ENCODE measurements around the gene TPST2.
A peak's percentile ranks its signal among the peaks of the same experiment; 100 is the strongest.

TPST2 gene

GRCh38 chr22:26527574-26528465 is 62.1 kb downstream of the TPST2 start:
- DNase-seq = no peak

DNA sequence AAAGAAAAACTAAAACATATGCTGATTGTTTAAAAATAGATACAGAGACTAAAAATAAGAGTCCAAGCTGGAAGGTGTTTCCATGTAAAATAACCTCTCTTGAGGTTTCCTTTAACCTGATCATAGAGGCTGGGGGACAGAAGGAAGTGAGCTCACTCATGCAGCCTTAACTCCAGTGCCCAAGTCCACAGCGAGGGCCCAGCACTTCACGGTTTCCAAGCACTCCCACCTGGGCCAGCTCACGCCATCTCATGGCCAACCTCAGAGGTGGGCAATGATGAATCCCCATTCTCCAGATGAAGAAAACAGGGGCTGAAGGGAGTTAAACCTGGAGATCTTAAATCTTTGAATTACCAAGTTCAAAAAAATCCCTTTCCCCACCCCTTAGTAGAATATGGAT is 62.8 kb downstream of the TPST2 start:
- DNase-seq = no peak

GRCh38 chr22:26525946-26526564 is 63.9 kb downstream of the TPST2 start:
- no peak for DNase-seq

DNA sequence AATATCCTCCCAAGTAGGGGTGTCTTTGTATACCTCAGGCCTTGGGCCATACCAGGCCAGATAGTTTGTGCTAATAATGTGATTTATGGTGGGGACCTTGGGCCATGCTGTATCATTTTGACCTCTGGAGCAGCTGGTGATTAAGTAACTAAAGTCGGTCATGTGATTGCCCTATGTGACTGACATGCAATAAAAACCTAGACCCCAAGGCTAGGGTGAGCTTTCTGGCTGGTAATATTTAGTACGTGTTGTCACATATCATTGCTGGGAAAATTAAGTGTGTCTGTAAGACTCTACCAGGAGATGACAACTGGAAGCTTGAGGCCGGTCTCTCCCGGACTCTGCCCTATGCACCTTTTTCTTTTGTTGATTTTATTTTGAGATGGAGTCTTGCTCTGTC is 65.1 kb downstream of the TPST2 start:
- no peak for DNase-seq

GRCh38 chr22:26522592-26522991 is 67.3 kb downstream of the TPST2 start:
- DNase-seq = no peak

- no peak for DNase-seq
Observed at GRCh38 chr22:26522012-26522411, 67.9 kb downstream of the TPST2 start.

DNA sequence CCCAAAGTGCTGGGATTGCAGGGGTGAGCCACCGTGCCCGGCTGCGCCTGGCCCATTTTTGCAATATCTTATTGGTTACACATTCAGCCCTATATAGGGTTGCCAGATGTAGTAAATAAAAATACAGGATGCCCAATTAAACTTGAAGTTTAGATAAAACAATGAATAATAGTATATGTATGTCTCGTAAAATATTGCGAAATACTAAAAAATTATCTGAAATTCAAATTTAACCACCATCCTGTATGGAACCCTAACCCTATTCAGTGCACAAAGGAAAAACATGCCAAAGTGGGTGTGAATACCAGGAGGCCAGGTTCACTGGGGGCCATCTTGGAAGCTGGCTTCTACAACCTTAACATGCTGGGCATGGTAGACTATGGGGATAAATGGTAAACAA is 72.5 kb downstream of the TPST2 start:
- DNase-seq = no peak

GRCh38 chr22:26516503-26516902 is 73.4 kb downstream of the TPST2 start:
- no peak for DNase-seq

GRCh38 chr22:26515931-26516330 is 74.0 kb downstream of the TPST2 start:
- no peak for DNase-seq

- no peak for DNase-seq
Observed at GRCh38 chr22:26514419-26515161, 75.3 kb downstream of the TPST2 start.

GRCh38 chr22:26513838-26514237 is 76.1 kb downstream of the TPST2 start:
- DNase-seq = no peak

DNA sequence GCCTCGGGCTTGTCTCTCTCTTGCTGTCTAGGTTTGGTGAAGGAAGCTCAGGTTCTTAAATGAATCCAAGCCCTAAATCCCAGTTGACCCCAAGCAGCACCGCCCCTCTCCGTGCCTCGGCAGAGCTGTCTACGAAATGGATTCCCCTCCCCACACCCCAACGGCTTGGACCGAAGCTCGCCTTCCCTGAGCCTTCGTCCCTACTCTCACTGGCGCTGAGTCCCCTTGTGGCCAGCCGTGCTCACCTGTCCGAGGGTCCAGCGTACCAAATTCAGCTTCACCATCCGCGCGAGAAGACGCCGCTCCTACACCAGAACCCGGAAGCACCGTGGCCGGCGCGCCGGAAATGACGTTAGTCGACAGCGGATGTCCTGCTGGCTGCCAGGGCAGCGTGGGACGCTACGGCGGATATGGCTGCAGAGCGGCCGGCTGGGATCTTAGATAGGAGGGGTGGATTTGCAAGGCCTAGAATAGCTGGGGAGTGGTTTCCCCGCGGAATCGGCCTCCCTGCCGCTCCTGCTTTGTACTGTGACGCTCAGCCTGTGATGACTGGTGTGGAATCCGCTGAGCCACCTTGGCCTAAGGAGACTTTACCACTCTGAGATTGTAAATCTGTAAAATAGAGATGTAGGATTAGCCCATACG is 77.7 kb downstream of the TPST2 start, which contains the start of gene TFIP11:
Gene TFIP11, minus strand, starts transcription at position 325 of the 645 bp plus-strand sequence. CDS start 2,201 bp downstream, outside the sequence.
- peak; percentile 70 to 87 for DNase-seq

DNA sequence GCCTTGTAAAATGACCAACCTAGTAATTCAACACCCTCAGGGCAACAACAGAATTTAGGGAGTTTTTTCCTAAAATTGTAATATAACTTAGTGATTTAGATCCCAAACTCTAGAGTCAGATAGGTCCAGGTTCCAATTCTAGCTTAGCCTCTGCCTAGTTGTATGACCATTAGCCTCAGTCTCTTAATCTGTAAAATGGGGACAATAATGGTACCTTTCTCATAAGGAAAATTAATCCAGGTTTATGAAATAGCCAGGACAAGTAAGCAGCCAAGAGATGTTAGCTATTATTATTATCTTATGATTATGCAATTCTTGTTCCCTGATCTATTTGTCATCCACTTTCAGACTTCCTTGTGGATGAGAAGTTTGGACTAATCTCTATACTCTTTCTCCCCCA is 81.8 kb downstream of the TPST2 start:
- no peak for DNase-seq

DNA sequence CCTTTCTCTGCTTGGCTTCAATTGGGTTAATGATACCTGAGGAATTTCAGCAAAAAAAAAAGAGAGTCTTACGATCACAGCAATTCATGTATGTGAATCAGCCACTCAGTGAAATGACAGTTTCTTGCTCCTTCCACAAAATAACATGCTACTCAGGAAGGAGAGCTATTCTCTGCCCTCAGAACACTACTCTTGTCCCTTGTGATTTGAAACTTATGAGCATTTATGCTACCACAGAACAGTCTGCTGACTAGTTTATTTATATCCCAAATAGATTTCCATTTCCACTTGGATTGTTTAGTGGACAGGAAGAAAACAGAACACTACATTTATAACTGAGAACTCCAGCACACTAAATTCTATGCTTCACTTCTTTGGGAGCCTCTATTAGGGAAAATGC is 86.2 kb downstream of the TPST2 start:
- no peak for DNase-seq

GRCh38 chr22:26502688-26503561 is 87.0 kb downstream of the TPST2 start:
- peak in 1 of 2 donors; percentile 90 for DNase-seq

- no peak for DNase-seq
Observed at GRCh38 chr22:26501996-26502395, 87.9 kb downstream of the TPST2 start.

DNA sequence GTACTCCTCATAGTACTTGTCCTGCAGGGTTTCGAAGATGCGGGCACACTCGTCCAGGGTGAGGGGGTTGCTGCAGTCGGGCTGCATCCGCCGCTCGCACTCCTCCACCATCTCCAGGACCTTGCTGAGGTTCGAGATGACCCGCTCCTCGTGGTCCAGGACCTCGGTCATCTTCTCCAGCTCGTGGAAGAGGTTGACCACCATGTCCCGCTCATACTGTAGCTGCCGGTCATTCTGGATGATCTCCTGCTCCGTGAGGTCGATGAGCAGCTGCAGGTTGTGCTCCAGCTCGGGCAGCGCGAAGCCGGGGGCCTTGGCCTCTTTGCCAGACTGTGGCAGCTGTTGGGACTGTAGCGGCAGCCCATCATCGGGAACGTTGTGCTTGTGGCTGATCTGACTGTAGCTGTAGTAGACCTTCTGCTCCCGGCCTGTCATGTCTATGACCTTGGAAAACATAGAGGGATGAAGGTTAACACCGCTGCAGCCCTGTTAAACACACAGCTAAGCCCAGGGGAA is 90.7 kb downstream of the TPST2 start:
- no peak for DNase-seq

GRCh38 chr22:26496456-26496855 is 93.5 kb downstream of the TPST2 start:
- no peak for DNase-seq

GRCh38 chr22:26494506-26494905 is 95.4 kb downstream of the TPST2 start:
- no peak for DNase-seq

DNA sequence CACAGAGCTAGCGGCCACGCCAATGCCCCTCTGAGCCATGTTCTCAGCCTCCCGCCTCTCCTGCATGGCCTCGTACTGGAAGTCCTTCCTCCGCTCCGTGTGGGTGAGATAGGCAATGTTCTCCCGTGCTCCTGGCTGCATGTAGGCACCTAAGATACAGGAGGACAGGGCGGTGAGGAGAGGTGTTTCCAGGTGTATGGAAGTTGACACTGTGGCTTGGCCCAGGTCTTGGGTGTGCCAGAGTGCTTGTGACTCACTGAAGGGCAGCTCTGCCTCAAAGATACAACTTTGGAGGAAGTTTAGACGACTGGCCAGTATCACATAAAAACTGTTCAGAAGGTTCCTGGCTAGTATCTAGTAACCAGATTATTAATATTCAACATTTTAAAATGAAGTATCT is 97.7 kb downstream of the TPST2 start:
- no peak for DNase-seq

GRCh38 chr22:26489447-26490036 is 100.4 kb downstream of the TPST2 start:
- no peak for DNase-seq
